ENCODE measurements around the gene PDCD7.

Gene PDCD7

DNA sequence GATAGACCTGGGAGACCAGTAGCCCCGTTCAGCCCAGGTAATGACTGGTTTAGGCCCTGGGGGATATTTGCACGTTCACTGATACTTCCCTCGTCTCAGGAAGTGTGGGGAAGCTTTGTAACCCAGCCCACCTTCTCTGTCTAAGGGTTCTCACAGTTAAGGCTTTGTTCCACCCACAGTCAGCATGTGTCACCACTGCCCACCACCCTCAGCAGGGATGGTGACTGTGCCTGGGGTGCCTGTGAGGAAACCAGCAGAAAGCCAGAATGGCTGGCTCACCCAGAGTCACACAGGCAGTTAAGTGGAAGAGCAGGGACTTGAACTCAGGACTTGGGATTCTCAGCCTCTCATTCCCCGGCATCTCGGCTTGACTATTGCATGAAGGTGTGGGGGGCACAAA lies 51.9 kb downstream of the PDCD7 start:
- Histone ChIP-seq H3K27me3 (ENCODE audit: insufficient read depth, poor library complexity, severe bottlenecking) (peaks cover 12% of the 10 kb centered on the region), H3K9me3 (ENCODE audit: severe bottlenecking) (no peaks in the 10 kb centered on the region), H3K4me1 (ENCODE audit: insufficient read depth, poor library complexity, severe bottlenecking) (no peaks in the 10 kb centered on the region), H3K27ac (ENCODE audit: poor library complexity, severe bottlenecking) (no peak overlapping the region), H3K4me3 (ENCODE audit: severe bottlenecking) (no peak overlapping the region), H3K36me3 (ENCODE audit: low read depth) (no peaks in the 10 kb centered on the region)
- no peak for DNase-seq (ENCODE audit: low spot score)
- TF ChIP-seq, protein P1, sequence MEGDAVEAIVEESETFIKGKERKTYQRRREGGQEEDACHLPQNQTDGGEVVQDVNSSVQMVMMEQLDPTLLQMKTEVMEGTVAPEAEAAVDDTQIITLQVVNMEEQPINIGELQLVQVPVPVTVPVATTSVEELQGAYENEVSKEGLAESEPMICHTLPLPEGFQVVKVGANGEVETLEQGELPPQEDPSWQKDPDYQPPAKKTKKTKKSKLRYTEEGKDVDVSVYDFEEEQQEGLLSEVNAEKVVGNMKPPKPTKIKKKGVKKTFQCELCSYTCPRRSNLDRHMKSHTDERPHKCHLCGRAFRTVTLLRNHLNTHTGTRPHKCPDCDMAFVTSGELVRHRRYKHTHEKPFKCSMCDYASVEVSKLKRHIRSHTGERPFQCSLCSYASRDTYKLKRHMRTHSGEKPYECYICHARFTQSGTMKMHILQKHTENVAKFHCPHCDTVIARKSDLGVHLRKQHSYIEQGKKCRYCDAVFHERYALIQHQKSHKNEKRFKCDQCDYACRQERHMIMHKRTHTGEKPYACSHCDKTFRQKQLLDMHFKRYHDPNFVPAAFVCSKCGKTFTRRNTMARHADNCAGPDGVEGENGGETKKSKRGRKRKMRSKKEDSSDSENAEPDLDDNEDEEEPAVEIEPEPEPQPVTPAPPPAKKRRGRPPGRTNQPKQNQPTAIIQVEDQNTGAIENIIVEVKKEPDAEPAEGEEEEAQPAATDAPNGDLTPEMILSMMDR (IDR thresholded peaks at IDR 0.05; ENCODE audit: poor library complexity, severe bottlenecking), result no peak
- ATAC-seq (ENCODE audit: low read depth), result no peak

DNA sequence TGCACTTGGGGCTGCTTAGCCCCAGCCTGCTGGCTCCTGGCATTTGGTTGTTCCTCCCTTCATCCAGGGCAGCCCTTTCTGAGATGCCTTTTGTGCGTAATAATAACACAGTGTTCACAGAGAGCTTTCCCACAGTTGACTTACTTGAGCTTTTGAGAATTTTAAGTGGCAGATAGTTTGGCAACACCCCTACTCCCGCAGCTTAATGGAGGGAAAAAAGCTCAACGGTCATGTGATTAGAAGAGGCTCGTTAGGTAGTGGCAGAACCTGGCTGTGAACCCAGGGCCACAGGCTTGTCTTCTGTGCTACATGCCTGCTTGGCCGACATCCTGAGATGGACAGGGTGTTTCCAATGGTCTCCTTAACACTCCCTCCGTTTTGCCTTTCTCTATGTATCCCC lies 52.3 kb downstream of the PDCD7 start:
- no peak for ATAC-seq (ENCODE audit: low read depth)
- Histone ChIP-seq H3K27me3 (ENCODE audit: insufficient read depth, poor library complexity, severe bottlenecking) (peaks cover 15% of the 10 kb centered on the region), H3K4me3 (ENCODE audit: severe bottlenecking) (no peak overlapping the region), H3K9me3 (ENCODE audit: severe bottlenecking) (no peaks in the 10 kb centered on the region), H3K4me1 (ENCODE audit: insufficient read depth, poor library complexity, severe bottlenecking) (no peaks in the 10 kb centered on the region), H3K36me3 (ENCODE audit: low read depth) (no peaks in the 10 kb centered on the region), H3K27ac (ENCODE audit: poor library complexity, severe bottlenecking) (no peak overlapping the region)
- TF ChIP-seq, protein P1 (IDR thresholded peaks at IDR 0.05; ENCODE audit: poor library complexity, severe bottlenecking), result no peak
- DNase-seq (ENCODE audit: low spot score), result no peak

DNA sequence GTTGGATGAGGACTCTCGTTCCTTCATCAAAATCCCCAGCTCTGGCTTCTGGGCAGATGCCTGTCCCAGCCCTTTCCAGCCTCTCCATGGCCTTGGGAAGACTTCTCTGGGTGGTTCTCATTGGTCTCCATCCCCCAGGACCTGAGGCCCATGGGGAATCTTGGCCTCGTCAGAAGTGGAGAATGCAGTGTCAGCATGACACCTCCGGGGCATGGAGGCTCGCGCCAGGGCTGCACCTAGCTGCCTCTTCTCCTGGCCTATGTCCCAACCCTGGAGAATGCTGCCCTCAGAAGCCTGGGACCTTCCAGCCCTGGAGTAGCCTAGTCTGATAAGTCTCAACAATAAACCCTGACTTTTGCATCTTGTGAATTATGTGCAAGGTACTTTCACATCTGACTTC lies 54.0 kb downstream of the PDCD7 start:
- H3K27ac ChIP-seq (ENCODE audit: poor library complexity, severe bottlenecking), result no peak overlapping the region
- no peaks in the 10 kb centered on the region for H3K9me3 ChIP-seq (ENCODE audit: severe bottlenecking)
- TF ChIP-seq, protein P1 (IDR thresholded peaks at IDR 0.05; ENCODE audit: poor library complexity, severe bottlenecking), result no peak
- ATAC-seq (ENCODE audit: low read depth), result peak; percentile 5; the same call in 1 of the 3 replicates
- no peak overlapping the region for H3K4me3 ChIP-seq (ENCODE audit: severe bottlenecking)
- no peak for DNase-seq (ENCODE audit: low spot score)
- H3K27me3 ChIP-seq (ENCODE audit: insufficient read depth, poor library complexity, severe bottlenecking), result peaks cover 15% of the 10 kb centered on the region
- no peaks in the 10 kb centered on the region for H3K4me1 ChIP-seq (ENCODE audit: insufficient read depth, poor library complexity, severe bottlenecking)
- H3K36me3 ChIP-seq (ENCODE audit: low read depth), result no peaks in the 10 kb centered on the region

DNA sequence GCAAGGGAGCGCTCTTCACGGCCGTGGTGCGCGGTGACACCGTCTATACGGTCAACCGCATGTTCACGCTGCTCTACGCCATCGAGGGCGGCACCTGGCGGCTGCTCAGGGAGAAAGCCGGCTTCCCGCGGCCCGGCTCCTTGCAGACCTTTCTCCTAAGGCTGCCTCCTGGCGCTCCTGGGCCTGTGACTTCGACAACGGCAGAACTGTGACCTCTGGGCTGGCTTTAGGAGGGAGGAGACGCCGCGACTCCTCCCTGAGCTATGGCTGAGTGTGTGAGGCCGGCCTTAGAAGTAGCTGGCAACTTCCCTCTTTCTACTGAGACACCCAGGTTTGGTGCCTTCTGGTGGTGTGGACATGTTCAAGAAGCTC lies 55.6 kb downstream of the PDCD7 start:
- Histone ChIP-seq H3K27ac (ENCODE audit: poor library complexity, severe bottlenecking) (no peak overlapping the region), H3K36me3 (ENCODE audit: low read depth) (no peaks in the 10 kb centered on the region), H3K9me3 (ENCODE audit: severe bottlenecking) (no peaks in the 10 kb centered on the region), H3K4me3 (ENCODE audit: severe bottlenecking) (no peak overlapping the region), H3K27me3 (ENCODE audit: insufficient read depth, poor library complexity, severe bottlenecking) (peaks cover 15% of the 10 kb centered on the region), H3K4me1 (ENCODE audit: insufficient read depth, poor library complexity, severe bottlenecking) (no peaks in the 10 kb centered on the region)
- TF ChIP-seq, protein P1 (IDR thresholded peaks at IDR 0.05; ENCODE audit: poor library complexity, severe bottlenecking), result peak; percentile 7
- ATAC-seq (ENCODE audit: low read depth), result 0 out of 3 replicates have a peak, but pooled peaks have one; percentile 15
- no peak for DNase-seq (ENCODE audit: low spot score)

DNA sequence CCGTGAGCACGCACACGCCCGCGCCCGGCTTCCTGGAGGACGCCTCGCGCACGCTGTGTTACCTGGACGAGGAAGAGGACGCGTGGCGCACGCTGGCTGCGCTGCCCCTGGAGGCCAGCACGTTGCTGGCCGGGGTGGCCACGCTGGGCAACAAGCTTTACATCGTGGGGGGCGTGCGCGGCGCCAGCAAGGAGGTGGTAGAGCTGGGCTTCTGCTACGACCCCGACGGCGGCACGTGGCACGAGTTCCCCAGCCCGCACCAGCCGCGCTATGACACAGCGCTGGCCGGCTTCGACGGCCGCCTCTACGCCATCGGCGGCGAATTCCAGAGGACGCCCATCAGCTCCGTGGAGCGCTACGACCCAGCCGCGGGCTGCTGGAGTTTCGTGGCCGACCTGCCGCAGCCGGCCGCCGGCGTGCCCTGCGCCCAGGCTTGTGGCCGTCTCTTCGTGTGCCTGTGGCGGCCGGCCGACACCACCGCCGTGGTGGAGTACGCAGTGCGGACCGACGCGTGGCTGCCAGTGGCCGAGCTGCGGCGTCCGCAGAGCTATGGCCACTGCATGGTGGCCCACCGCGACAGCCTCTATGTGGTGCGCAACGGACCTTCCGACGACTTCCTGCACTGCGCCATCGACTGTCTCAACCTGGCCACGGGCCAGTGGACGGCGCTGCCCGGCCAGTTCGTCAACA lies 56.2 kb downstream of the PDCD7 start:
- peak; percentile 69 for DNase-seq (ENCODE audit: low spot score)
- TF ChIP-seq, protein P1 (IDR thresholded peaks at IDR 0.05; ENCODE audit: poor library complexity, severe bottlenecking), result no peak
- Histone ChIP-seq H3K27ac (ENCODE audit: poor library complexity, severe bottlenecking) (no peak overlapping the region), H3K4me1 (ENCODE audit: insufficient read depth, poor library complexity, severe bottlenecking) (no peaks in the 10 kb centered on the region), H3K9me3 (ENCODE audit: severe bottlenecking) (no peaks in the 10 kb centered on the region), H3K27me3 (ENCODE audit: insufficient read depth, poor library complexity, severe bottlenecking) (peaks cover 15% of the 10 kb centered on the region), H3K4me3 (ENCODE audit: severe bottlenecking) (no peak overlapping the region), H3K36me3 (ENCODE audit: low read depth) (no peaks in the 10 kb centered on the region)
- no peak for ATAC-seq (ENCODE audit: low read depth)

All from RWPE2 (cell line).